Measurements from ENCODE around the gene AURKA.

AURKA gene

DNA sequence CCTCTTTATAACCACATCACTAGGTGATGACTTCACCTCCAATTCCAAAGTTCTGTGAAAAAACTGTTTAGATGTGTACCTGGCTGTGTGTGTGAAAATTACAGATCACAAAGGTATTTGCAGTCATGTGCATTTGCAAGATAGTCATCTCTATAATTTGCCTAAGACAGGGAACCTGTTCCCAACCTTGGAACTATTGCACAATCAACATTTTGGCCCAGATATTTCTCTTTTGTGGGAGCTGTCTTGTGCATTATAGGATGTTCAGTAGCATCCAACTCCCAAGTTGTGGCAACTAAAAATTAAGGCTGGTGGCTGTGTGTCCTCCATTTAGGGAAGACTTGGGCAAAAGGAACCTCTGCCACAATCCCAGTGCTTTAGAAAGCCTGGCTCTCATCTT lies 67.2 kb downstream of the AURKA start:
- Histone ChIP-seq H3K4me1 (ENCODE audit: control insufficient read depth in 5 of 5, insufficient read depth in 5 of 5, low read length in 5 of 5) (no peaks in the 10 kb centered on the region), H3K4me3 (ENCODE audit: low read depth in 1 of 5, low read length in 5 of 5) (no peak overlapping the region), H3K27me3 (ENCODE audit: control insufficient read depth in 5 of 5, insufficient read depth in 4 of 5, low read length in 5 of 5) (peaks cover 0 to 6% (median 3%) of the 10 kb centered on the region in 5 donors), H3K9me3 (ENCODE audit: control insufficient read depth in 5 of 5, low read length in 5 of 5) (no peaks in the 10 kb centered on the region), H3K27ac (ENCODE audit: low read depth, low read length) (no peak overlapping the region), H3K36me3 (ENCODE audit: control insufficient read depth in 5 of 5, insufficient read depth in 5 of 5, low read length in 5 of 5) (no peaks in the 10 kb centered on the region), H3K9ac (ENCODE audit: low read length in 5 of 5) (no peak overlapping the region)

DNA sequence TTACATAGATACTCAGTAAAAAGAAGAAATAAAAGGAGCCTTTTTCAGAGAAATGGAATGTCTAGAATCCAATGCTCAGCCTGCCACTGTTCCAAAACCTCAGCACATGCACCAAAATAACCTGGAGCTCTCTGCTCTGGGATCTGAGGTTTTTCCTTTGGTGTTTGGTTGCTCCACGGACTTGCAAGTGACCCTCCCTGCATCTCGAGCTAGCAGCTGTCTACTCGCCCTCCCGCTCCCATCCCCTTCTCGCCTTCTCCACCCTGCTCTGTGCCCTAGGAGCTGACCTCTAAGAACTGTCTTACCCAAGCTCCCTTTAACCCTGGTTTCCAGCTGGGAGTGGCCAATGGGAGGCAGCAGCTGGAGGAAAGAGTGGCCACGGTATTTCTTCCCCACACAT lies 68.4 kb downstream of the AURKA start:
- no peaks in the 10 kb centered on the region for H3K4me1 ChIP-seq (ENCODE audit: control insufficient read depth in 5 of 5, insufficient read depth in 5 of 5, low read length in 5 of 5)
- no peaks in the 10 kb centered on the region for H3K9me3 ChIP-seq (ENCODE audit: control insufficient read depth in 5 of 5, low read length in 5 of 5)
- no peak overlapping the region for H3K27ac ChIP-seq (ENCODE audit: low read depth, low read length)
- no peak overlapping the region for H3K9ac ChIP-seq (ENCODE audit: low read length in 5 of 5)
- H3K36me3 ChIP-seq (ENCODE audit: control insufficient read depth in 5 of 5, insufficient read depth in 5 of 5, low read length in 5 of 5), result no peaks in the 10 kb centered on the region
- no peak overlapping the region for H3K4me3 ChIP-seq (ENCODE audit: low read depth in 1 of 5, low read length in 5 of 5)
- peaks cover 0 to 6% (median 3%) of the 10 kb centered on the region in 5 donors for H3K27me3 ChIP-seq (ENCODE audit: control insufficient read depth in 5 of 5, insufficient read depth in 4 of 5, low read length in 5 of 5)

- Histone ChIP-seq H3K36me3 (ENCODE audit: control insufficient read depth in 5 of 5, insufficient read depth in 5 of 5, low read length in 5 of 5) (no peaks in the 10 kb centered on the region), H3K27me3 (ENCODE audit: control insufficient read depth in 5 of 5, insufficient read depth in 4 of 5, low read length in 5 of 5) (peaks cover 0 to 6% (median 3%) of the 10 kb centered on the region in 5 donors), H3K4me3 (ENCODE audit: low read depth in 1 of 5, low read length in 5 of 5) (no peak overlapping the region), H3K4me1 (ENCODE audit: control insufficient read depth in 5 of 5, insufficient read depth in 5 of 5, low read length in 5 of 5) (no peaks in the 10 kb centered on the region), H3K9ac (ENCODE audit: low read length in 5 of 5) (no peak overlapping the region), H3K27ac (ENCODE audit: low read depth, low read length) (no peak overlapping the region), H3K9me3 (ENCODE audit: control insufficient read depth in 5 of 5, low read length in 5 of 5) (no peaks in the 10 kb centered on the region)
Measured at GRCh38 chr20:56323206-56323605, 68.8 kb downstream of the AURKA start.

DNA sequence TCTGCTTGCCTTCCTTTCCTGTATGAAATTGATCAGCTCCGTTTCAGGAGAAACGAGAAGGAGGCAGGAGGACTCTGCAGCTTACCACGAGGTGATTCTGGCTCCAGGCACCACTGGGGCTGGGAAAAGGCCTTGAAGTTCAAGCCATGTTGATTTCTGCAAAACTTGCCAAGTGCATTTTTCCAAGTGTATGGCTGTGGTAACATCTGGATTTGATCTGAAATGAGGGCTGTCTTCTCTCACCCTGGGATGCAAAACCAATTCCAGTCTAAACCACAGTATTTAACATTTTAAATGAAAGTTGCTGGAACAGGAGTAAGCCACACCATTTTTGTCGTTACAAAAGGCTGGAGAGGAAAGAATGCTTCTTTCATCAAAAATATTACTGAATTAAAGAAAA lies 69.3 kb downstream of the AURKA start:
- H3K4me1 ChIP-seq (ENCODE audit: control insufficient read depth in 5 of 5, insufficient read depth in 5 of 5, low read length in 5 of 5), result no peaks in the 10 kb centered on the region
- H3K9me3 ChIP-seq (ENCODE audit: control insufficient read depth in 5 of 5, low read length in 5 of 5), result no peaks in the 10 kb centered on the region
- no peak overlapping the region for H3K4me3 ChIP-seq (ENCODE audit: low read depth in 1 of 5, low read length in 5 of 5)
- no peak overlapping the region for H3K27ac ChIP-seq (ENCODE audit: low read depth, low read length)
- H3K9ac ChIP-seq (ENCODE audit: low read length in 5 of 5), result no peak overlapping the region
- H3K36me3 ChIP-seq (ENCODE audit: control insufficient read depth in 5 of 5, insufficient read depth in 5 of 5, low read length in 5 of 5), result no peaks in the 10 kb centered on the region
- peaks cover 0 to 6% (median 3%) of the 10 kb centered on the region in 5 donors for H3K27me3 ChIP-seq (ENCODE audit: control insufficient read depth in 5 of 5, insufficient read depth in 4 of 5, low read length in 5 of 5)
